Breast epithelium (tissue), 3 donors: ENCODE results near the gene NCOR1.

Experiments
- CTCF ChIP-seq, 3 donors: fragments of 450-650 bp; IDR thresholded peaks; one replicate each; pipeline ENCODE4 v1.5.1; 2016 to 2017; ENCODE audit warnings: antibody characterized with exemption in 3 of 3, mild to moderate bottlenecking in 3 of 3, moderate library complexity in 3 of 3
- POLR2A ChIP-seq: fragments of 450-650 bp; IDR thresholded peaks from one replicate; pipeline ENCODE4 v1.6.1; 2016; ENCODE audit warnings: antibody characterized with exemption, mild to moderate bottlenecking, moderate library complexity
- POLR2AphosphoS5 ChIP-seq, 3 donors: sonication (generic); formaldehyde crosslinking; IDR thresholded peaks; one replicate each; pipeline ENCODE4 v1.6.1; 2017; ENCODE audit warnings: antibody characterized with exemption in 3 of 3

GRCh38 chr17:16072031-16072430 lies 143.3 kb downstream of the NCOR1 start:
- TF ChIP-seq CTCF (IDR thresholded peaks at IDR 0.05) (no peak), POLR2AphosphoS5 (IDR thresholded peaks at IDR 0.05) (no peak), POLR2A (no peak)
